IPS DF 6.9 (cell line): ENCODE data around the gene CWC27.

Experiments
- DNase-seq: peaks from one replicate; pipeline ENCODE4 v3.0.0-alpha.2; 2013; ENCODE audit warnings: low read depth, low spot score
- H3K27ac ChIP-seq: one replicate; pipeline ENCODE4 v1.5.1; 2013; ENCODE audit warnings: low read length, control low read depth
- H3K27me3 ChIP-seq: 2 replicates; pipeline ENCODE4 v1.6.1; 2013; ENCODE audit warnings: mild to moderate bottlenecking, low read length; ENCODE audit not compliant: control insufficient read depth, insufficient read depth
- H3K36me3 ChIP-seq: 2 replicates; pipeline ENCODE4 v1.6.1; 2013; ENCODE audit warnings: low read length; ENCODE audit not compliant: control insufficient read depth, insufficient read depth
- H3K4me1 ChIP-seq: 2 replicates; pipeline ENCODE4 v1.6.1; 2013; ENCODE audit warnings: low read length; ENCODE audit not compliant: control insufficient read depth, insufficient read depth
- H3K4me3 ChIP-seq: 2 replicates; pipeline ENCODE4 v1.5.1; 2013; ENCODE audit warnings: mild to moderate bottlenecking, low read length
- H3K9me3 ChIP-seq: 2 replicates; pipeline ENCODE4 v1.6.1; 2013; ENCODE audit warnings: low read length, inconsistent platforms; ENCODE audit not compliant: control insufficient read depth, insufficient read depth
- WGBS: extraction: QIAGEN DNeasy Blood & Tissue Kit; methylation state at CpG from one replicate; pipeline ENCODE4 v1.1.7; 2013; ENCODE audit warnings: mixed read lengths, missing lambda C conversion rate; ENCODE audit not compliant: insufficient read length, insufficient coverage; 5-methylcytosine and 5-hydroxymethylcytosine counted together

CWC27 gene

DNA sequence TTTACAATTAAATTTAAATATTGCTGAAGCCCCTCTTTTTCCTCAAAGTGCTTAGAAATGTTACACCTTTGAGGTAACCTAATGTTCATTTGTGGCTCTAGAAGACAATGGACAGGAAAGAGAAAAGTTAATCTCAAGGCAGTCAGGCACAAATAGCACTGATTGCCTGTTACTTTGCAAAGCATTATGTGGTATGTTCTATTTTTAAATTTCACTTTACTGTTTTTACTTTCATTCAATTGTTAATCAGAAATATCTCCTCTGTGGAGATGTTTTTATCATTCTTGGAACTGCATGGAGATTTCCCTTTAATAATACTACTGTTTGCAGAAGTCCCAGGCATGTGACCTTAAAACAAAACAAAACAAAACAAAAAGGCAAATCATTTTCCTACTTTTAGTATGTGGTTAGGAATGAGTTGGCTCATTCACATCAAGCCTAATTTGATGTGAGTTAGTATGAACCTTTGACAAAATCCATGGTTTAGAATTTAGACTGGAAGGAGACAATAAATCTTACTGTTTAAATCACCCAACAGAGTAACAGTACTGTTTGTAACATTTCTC, 67.5 kb downstream of the CWC27 start:
- DNase-seq: no peak
- no peak overlapping the region for H3K4me3 ChIP-seq
- H3K27me3 ChIP-seq: no peaks in the 10 kb centered on the region
- H3K27ac ChIP-seq: no peak overlapping the region
- H3K36me3 ChIP-seq: no peaks in the 10 kb centered on the region
- H3K9me3 ChIP-seq: no peaks in the 10 kb centered on the region
- H3K4me1 ChIP-seq: no peaks in the 10 kb centered on the region; the same call in 1 of the 2 replicates

DNA sequence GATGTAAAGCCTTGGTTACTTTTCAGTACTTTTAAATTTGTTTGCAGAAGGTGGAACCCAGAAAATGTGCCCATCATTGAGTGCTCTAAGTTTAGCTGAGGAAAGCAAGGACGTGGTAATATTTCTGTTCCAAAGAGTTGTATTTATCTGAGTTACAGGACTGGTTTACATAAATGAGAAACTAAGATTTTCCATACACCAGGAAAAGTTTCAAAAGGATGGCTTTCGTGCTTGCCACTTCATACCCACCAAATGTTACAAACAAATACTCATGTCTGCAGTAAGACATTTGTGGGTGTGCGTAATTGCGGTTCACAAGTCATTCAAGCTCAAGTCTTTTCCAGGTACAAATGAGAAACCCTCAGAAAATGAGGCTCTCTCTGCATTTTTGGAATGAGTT, 68.1 kb downstream of the CWC27 start:
- Histone ChIP-seq H3K36me3 (no peaks in the 10 kb centered on the region), H3K4me1 (no peaks in the 10 kb centered on the region; the same call in 1 of the 2 replicates)
- no CpG with 5 or more reads among the region's 4 CpGs for WGBS

DNA sequence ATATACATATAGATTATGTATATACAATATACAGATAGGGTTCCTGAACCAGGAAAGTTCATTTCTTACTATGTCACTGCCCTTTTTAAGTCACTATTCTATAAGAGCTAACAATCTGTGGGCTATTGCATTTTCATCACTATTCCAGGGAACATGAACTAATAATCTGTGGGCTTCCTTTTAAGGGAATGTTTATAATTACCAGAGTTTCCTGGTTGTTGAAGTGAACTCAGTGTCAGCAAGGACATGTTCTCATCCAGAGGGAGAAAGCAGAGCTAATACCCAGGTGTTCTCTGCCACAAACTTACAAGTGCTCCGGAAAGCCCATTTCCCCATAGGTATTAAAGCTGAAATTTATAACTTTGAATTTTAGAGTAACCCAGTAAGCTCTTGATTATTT, 69.6 kb downstream of the CWC27 start:
- Histone ChIP-seq H3K36me3 (no peaks in the 10 kb centered on the region), H3K27ac (no peak overlapping the region), H3K4me1 (no peaks in the 10 kb centered on the region; the same call in 1 of the 2 replicates), H3K9me3 (no peaks in the 10 kb centered on the region), H3K4me3 (no peak overlapping the region), H3K27me3 (no peaks in the 10 kb centered on the region)
- DNase-seq: no peak
- WGBS: no CpG with 5 or more reads among the region's 1 CpG

More for the DNA sequence above, 68.1 kb downstream of the CWC27 start:
- no peak for DNase-seq
- H3K9me3 ChIP-seq: no peaks in the 10 kb centered on the region
- H3K27me3 ChIP-seq: no peaks in the 10 kb centered on the region
- H3K27ac ChIP-seq: no peak overlapping the region
- no peak overlapping the region for H3K4me3 ChIP-seq

DNA sequence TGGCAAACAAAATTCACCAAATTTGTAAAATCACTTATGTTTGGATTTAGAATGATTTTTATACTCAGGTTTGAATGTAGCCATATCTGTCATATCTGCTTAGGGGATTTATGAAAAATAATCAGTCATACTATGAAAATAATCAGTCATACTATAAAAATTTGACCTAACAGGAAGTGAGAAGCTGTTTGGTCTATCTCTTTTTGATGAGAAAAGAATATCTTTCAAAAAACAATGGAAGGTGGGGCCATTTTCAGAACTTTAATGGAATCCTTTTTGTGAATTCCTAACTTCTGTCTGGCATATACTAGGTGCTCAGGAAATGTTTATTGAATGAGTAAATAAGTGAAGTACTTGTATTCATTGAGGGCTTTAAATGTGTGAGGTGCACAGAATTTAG, 70.1 kb downstream of the CWC27 start:
- Histone ChIP-seq H3K4me3 (no peak overlapping the region), H3K36me3 (no peaks in the 10 kb centered on the region), H3K27me3 (no peaks in the 10 kb centered on the region), H3K4me1 (no peaks in the 10 kb centered on the region; the same call in 1 of the 2 replicates), H3K9me3 (no peaks in the 10 kb centered on the region), H3K27ac (no peak overlapping the region)
- no peak for DNase-seq

DNA sequence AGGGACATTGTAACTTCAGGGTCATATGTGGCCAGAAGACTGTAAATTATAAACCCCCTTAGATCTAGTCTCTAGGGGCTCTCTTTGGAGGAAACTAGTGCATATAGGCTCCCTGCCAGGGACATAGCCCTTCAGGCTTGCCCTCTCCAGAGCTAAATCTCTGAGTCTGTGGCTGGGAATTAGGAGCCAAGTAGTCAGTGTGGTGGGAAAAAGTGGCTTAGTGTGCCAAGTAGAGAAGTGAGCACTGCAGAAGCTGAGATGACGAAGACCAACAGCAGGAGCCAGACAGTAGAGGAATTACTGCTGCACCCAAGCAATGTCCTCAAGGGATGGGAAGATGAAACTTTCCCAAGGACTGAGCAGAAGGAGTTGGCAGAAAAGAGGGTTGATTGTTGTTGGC, 71.2 kb downstream of the CWC27 start:
- Histone ChIP-seq H3K9me3 (no peaks in the 10 kb centered on the region), H3K4me1 (no peaks in the 10 kb centered on the region), H3K4me3 (no peak overlapping the region), H3K27me3 (no peaks in the 10 kb centered on the region), H3K27ac (no peak overlapping the region), H3K36me3 (no peaks in the 10 kb centered on the region)
- DNase-seq: no peak
- no CpG with 5 or more reads among the region's 1 CpG for WGBS

DNA sequence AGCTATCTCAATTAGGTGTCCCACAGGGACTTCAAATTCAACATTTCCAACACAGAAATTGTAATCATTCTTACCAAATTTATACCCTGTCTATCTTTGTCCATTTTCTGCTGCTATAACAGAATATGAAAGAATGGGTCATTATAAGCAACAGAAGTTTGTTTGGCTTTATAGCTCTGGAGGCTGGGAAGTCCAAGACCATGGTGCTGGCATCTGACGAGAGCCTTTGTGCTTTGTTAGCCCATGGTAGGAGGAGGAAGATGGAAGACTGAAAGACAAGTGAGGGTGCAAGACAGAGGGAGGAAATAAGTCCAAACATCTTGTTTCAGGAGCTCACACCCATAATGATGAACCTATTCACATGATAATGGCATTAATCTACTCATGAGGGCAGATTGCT, 72.2 kb downstream of the CWC27 start:
- Histone ChIP-seq H3K36me3 (no peaks in the 10 kb centered on the region), H3K4me1 (no peaks in the 10 kb centered on the region), H3K4me3 (no peak overlapping the region), H3K27me3 (no peaks in the 10 kb centered on the region), H3K9me3 (no peaks in the 10 kb centered on the region), H3K27ac (no peak overlapping the region)
- WGBS: no CpG with 5 or more reads among the region's 1 CpG
- DNase-seq: no peak

DNA sequence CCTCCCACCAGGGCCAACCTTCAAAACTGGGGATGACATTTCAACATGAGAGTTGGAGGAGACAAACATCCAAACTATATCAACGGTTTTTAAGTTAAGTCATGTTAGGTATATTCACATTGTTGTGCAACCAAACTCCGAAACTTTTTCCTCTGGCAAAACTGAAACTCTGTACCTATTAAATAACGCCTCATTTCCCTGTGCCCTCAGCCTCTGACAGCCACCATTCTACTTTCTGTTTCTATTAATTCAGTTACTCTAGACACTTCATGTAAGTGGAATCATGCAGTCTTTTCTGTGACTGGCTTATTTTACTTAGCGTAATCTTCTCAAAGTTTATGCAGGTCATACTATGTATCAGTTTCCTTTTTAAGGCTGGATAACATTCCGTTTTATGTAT, 85.0 kb downstream of the CWC27 start:
- no peaks in the 10 kb centered on the region for H3K36me3 ChIP-seq
- H3K27ac ChIP-seq: no peak overlapping the region
- H3K4me3 ChIP-seq: no peak overlapping the region
- H3K9me3 ChIP-seq: no peaks in the 10 kb centered on the region
- no peak for DNase-seq
- H3K27me3 ChIP-seq: no peaks in the 10 kb centered on the region
- no CpG with 5 or more reads among the region's 5 CpGs for WGBS
- H3K4me1 ChIP-seq: no peaks in the 10 kb centered on the region

DNA sequence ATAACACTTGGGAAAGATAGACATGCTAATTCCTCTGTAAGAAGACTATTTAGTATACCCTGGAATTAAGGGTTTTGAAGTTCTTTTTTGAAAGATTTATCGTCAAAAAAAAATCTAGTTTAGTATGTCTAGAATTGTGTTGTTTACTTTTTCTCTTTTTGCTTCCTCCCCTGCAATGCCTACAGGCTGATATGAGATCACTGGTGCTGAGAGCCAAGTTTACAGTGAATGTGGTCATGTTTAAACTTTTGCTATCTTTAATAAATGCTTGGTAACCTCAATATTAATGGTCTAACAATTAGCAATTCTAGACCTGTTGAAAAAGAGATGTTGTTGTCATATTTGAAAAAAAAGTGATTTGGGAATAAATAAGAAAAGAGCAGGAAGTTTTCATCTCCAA, 86.1 kb downstream of the CWC27 start:
- Histone ChIP-seq H3K4me3 (no peak overlapping the region), H3K9me3 (no peaks in the 10 kb centered on the region), H3K4me1 (no peaks in the 10 kb centered on the region), H3K27ac (no peak overlapping the region), H3K36me3 (no peaks in the 10 kb centered on the region), H3K27me3 (no peaks in the 10 kb centered on the region)
- WGBS: no CpG with 5 or more reads among the region's 1 CpG
- DNase-seq: no peak

DNA sequence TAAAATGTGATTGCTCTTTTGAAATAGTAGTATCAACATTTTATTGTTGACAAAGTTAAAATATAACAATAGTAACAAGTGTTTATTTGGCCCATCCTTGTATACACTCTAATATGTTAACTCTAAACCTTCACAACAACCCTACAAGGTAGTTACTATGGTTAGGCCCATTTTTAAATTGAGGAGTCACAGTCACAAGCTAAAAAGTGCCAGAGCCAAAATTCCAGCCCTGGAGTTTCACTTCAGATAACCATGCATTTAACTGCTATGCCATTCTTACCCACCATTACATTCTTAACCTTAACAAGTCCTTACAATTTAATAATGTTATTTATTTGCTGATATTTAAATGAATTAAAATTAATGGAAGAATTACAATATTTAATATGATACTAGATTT, 91.2 kb downstream of the CWC27 start:
- H3K4me3 ChIP-seq: no peak overlapping the region
- H3K36me3 ChIP-seq: no peaks in the 10 kb centered on the region
- no peak for DNase-seq
- H3K27me3 ChIP-seq: no peaks in the 10 kb centered on the region
- H3K9me3 ChIP-seq: no peaks in the 10 kb centered on the region
- no peaks in the 10 kb centered on the region for H3K4me1 ChIP-seq
- H3K27ac ChIP-seq: no peak overlapping the region

DNA sequence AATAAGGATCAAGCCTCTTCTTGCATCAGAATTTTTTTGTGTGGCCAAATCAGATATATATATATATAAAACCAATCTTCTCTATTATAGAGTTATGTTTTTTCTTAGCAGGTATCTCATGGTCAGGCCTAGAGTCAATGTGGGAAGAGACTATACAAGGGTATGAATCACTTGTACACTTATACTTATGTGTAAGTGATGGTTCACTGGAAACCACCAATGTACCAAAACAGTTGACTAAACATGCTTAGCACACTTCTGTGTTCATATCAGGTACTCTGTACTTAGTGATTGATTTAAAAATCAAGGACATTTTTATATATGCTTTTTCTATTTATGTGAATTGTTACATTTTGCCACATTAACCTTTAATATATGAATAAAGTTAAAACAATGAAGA, 92.6 kb downstream of the CWC27 start:
- Histone ChIP-seq H3K4me1 (no peaks in the 10 kb centered on the region), H3K27ac (no peak overlapping the region), H3K4me3 (no peak overlapping the region), H3K36me3 (no peaks in the 10 kb centered on the region), H3K9me3 (no peaks in the 10 kb centered on the region), H3K27me3 (no peaks in the 10 kb centered on the region)
- no peak for DNase-seq

DNA sequence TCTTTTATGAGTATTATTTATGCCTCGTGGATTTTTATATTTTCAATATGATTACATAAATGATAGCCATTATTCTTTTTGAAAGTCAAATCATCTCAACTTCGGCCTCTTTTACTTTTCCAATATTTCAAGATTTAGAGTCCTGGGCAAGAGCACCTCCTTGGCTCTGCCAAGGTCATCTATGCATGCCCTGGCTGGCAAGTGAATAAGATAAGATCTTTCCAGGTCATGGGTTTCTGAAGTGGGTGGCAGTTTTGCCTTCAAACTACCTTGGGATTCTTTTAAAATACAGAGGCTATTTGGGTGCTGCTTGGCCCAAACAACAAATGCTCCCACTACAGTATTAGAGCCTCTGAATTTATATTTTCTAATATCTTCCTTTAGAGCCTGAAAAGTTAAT, 95.4 kb downstream of the CWC27 start:
- DNase-seq: no peak
- Histone ChIP-seq H3K9me3 (no peaks in the 10 kb centered on the region), H3K4me3 (no peak overlapping the region), H3K27ac (no peak overlapping the region), H3K36me3 (no peaks in the 10 kb centered on the region), H3K4me1 (no peaks in the 10 kb centered on the region), H3K27me3 (no peaks in the 10 kb centered on the region)
- WGBS: no CpG with 5 or more reads among the region's 2 CpGs
